K562 (cell line): Measurements from ENCODE around the gene CCT5. TPM values are rescaled to one million over a fixed set of nuclear protein-coding genes. Genes with fewer than 3 reads are reported as not detected.

ENCODE experiments used
- BCLAF1 ChIP-seq, 2 experiments: fragments of 450-650 bp in 1 of 2; IDR thresholded peaks; 2 replicates each; pipeline ENCODE4 v1.6.1; 2011 to 2017; ENCODE audit warnings: low read depth in 2 of 2, antibody characterized with exemption in 1 of 2, borderline replicate concordance in 1 of 2, low read length in 1 of 2, mild to moderate bottlenecking in 1 of 2, mixed read lengths in 1 of 2; ENCODE audit not compliant: control insufficient read depth in 1 of 2
- CREBBP ChIP-seq: IDR thresholded peaks from one replicate; pipeline ENCODE4 v1.6.1; 2012; ENCODE audit warnings: low read depth, mild to moderate bottlenecking, control low read depth, inconsistent platforms, low read length
- DEAF1 ChIP-seq: fragments of 450-650 bp; formaldehyde crosslinking; IDR thresholded peaks from 2 replicates; pipeline ENCODE4 v1.4.0; 2020; ENCODE audit warnings: mild to moderate bottlenecking, moderate library complexity
- MCM7 ChIP-seq, 2 experiments: fragments of 450-650 bp; IDR thresholded peaks; 2 replicates each; pipeline ENCODE4 v1.6.1; 2016 to 2018
- NBN ChIP-seq: fragments of 450-650 bp; IDR thresholded peaks from 2 replicates; pipeline ENCODE4 v1.6.1; 2016; ENCODE audit warnings: low read depth, mild to moderate bottlenecking
- NR3C1 ChIP-seq: sonication (generic); formaldehyde crosslinking; IDR thresholded peaks from 2 replicates; pipeline ENCODE4 v1.8.1; 2022; ENCODE audit warnings: missing genetic modification reagents
- NR4A1 ChIP-seq, 2 experiments: fragments of 250-450 bp in 1 of 2; fragments of 450-650 bp in 1 of 2; sonication (Bioruptor Pico) in 1 of 2; IDR thresholded peaks; 2 replicates each; pipeline versions ENCODE4 v1.4.0 to v1.6.1; 2016 to 2020; ENCODE audit warnings: mild to moderate bottlenecking in 2 of 2, missing compliant biosample characterization in 1 of 2, missing genetic modification characterization in 1 of 2, moderate library complexity in 1 of 2
- ZNF311 ChIP-seq: fragments of 250-450 bp; sonication (Bioruptor Pico); IDR thresholded peaks from 2 replicates; pipeline ENCODE4 v1.4.0; 2020; ENCODE audit warnings: mild to moderate bottlenecking, moderate library complexity
- ZNF318 ChIP-seq, 2 experiments: fragments of 450-650 bp; IDR thresholded peaks; 2 replicates each; pipeline ENCODE4 v1.6.1; 2016; ENCODE audit warnings: mild to moderate bottlenecking in 2 of 2, borderline replicate concordance in 1 of 2, low read depth in 1 of 2, moderate library complexity in 1 of 2
- ZNF41 ChIP-seq: fragments of 250-450 bp; sonication (Bioruptor Pico); conservative IDR thresholded peaks from 2 replicates; pipeline ENCODE4 v1.4.0; 2020; ENCODE audit warnings: mild to moderate bottlenecking
- ZNF561 ChIP-seq: fragments of 450-650 bp; formaldehyde crosslinking; conservative IDR thresholded peaks from 2 replicates; pipeline ENCODE4 v1.4.0; 2020; ENCODE audit warnings: mild to moderate bottlenecking, moderate library complexity
- ZNF696 ChIP-seq: fragments of 250-450 bp; sonication (Bioruptor Pico); conservative IDR thresholded peaks from 2 replicates; pipeline ENCODE4 v1.4.0; 2020; ENCODE audit warnings: mild to moderate bottlenecking, moderate library complexity
- ZNF830 ChIP-seq: fragments of 250-450 bp; sonication (Bioruptor Pico); IDR thresholded peaks from 2 replicates; pipeline ENCODE4 v1.5.0; 2021; ENCODE audit warnings: mild to moderate bottlenecking
- polyA plus RNA-seq, 8 experiments: library from polyadenylated mRNA; depleted of rRNA in 4 of 8; stranded (reverse) in 5 of 8; unstranded in 3 of 8; fragments of >200 nt; fragmentation: Nextera tagmentation in 2 of 8; fragmentation: Illumina TruSeq in 1 of 8; extraction: Ambion mirVana in 2 of 8; extraction: Trizol in 1 of 8; gene quantifications; 2 replicates each; pipeline versions ENCODE4 v1.2.1 to v1.2.3, GENCODE V29; 2011 to 2014; ENCODE audit warnings: inconsistent platforms in 1 of 8, missing spikeins in 1 of 8
- total RNA-seq, 7 experiments: library from RNA; depleted of rRNA in 6 of 7; stranded (reverse); fragments of >200 nt in 6 of 7; fragmentation: Illumina TruSeq in 2 of 7; extraction: Trizol in 2 of 7; gene quantifications; 2 replicates each; pipeline versions ENCODE4 v1.2.1 to v1.2.3, GENCODE V29; 2011 to 2021; ENCODE audit warnings: low replicate concordance in 1 of 7

CCT5 gene
- total and polyA plus RNA-seq, 9 of the 15 experiments (the other 6 are each of a cell fraction or from before 2014, with no cell fraction given) = 782 to 1,606 (median 1,153) TPM

GRCh38 chr5:10307206-10308148 is 57.4 kb downstream of the CCT5 start, which contains the start of gene CMBL (continued):
- TF ChIP-seq ZNF311 (no peak), NR4A1 (CRISPR knock-in tag; IDR thresholded peaks at IDR 0.05) (no peak), NR4A1 (tag; IDR thresholded peaks at IDR 0.05) (peak; percentile 74), CREBBP (no peak), ZNF318 (IDR thresholded peaks at IDR 0.05; ENCODE audit: borderline replicate concordance in 1 of 2, low read depth in 1 of 2) (no peak), ZNF41 (CRISPR knock-in tag) (no peak), NR3C1 (CRISPR knock-in tag) (no peak), NBN (0 out of 2 replicates have a peak, but pooled peaks have one; percentile 79), ZNF696 (CRISPR knock-in tag) (no peak), ZNF830 (CRISPR knock-in tag) (no peak), DEAF1 (CRISPR knock-in tag) (no peak), MCM7 (IDR thresholded peaks at IDR 0.05) (no peak), BCLAF1 (IDR thresholded peaks at IDR 0.05; ENCODE audit: borderline replicate concordance in 1 of 2, control insufficient read depth in 1 of 2, low read depth in 2 of 2, low read length in 1 of 2) (no peak), ZNF561 (CRISPR knock-in tag) (no peak)
